ENCODE results near the gene FAM169A. TPM values are rescaled to one million over a fixed set of nuclear protein-coding genes. Genes with fewer than 3 reads are reported as not detected.
"Not testable (repeated sequence)": the region's sequence is repeated elsewhere in the genome, so short reads cannot be mapped to it uniquely, and the experiment has no call there.

Gene FAM169A, protein sequence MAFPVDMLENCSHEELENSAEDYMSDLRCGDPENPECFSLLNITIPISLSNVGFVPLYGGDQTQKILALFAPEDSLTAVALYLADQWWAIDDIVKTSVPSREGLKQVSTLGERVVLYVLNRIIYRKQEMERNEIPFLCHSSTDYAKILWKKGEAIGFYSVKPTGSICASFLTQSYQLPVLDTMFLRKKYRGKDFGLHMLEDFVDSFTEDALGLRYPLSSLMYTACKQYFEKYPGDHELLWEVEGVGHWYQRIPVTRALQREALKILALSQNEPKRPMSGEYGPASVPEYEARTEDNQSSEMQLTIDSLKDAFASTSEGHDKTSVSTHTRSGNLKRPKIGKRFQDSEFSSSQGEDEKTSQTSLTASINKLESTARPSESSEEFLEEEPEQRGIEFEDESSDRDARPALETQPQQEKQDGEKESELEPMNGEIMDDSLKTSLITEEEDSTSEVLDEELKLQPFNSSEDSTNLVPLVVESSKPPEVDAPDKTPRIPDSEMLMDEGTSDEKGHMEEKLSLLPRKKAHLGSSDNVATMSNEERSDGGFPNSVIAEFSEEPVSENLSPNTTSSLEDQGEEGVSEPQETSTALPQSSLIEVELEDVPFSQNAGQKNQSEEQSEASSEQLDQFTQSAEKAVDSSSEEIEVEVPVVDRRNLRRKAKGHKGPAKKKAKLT
- 10 to 100 TPM in 3 of 9 donors, 1 to 10 TPM in 6; 6.0 to 36.4 (median 7.6) TPM for total RNA-seq
- polyA plus RNA-seq, result 1 to 10 TPM; 1.7 to 9.2 (median 3.4) TPM
- long read RNA-seq, donor 1, full-length matches to known transcripts, result 1 of 1 reads
- long read RNA-seq, donor 1, partial matches to known transcripts, result 0 of 1 reads
- long read RNA-seq, donor 1, other reads (novel, unspliced or antisense), result 0 of 1 reads
- long read RNA-seq, donor 2, result 0 reads
- long read RNA-seq, donor 3, result 0 reads
- long read RNA-seq, donor 4, partial matches to known transcripts, result 0 of 1 reads
- long read RNA-seq, donor 4, other reads (novel, unspliced or antisense), result 1 of 1 reads
- long read RNA-seq, donor 5, full-length matches to known transcripts, result 1 of 5 reads
- long read RNA-seq, donor 5, partial matches to known transcripts, result 0 of 5 reads
- long read RNA-seq, donor 5, other reads (novel, unspliced or antisense), result 4 of 5 reads
- long read RNA-seq, donor 6, partial matches to known transcripts, result 0 of 2 reads
- long read RNA-seq, donor 6, other reads (novel, unspliced or antisense), result 2 of 2 reads
- long read RNA-seq, donor 7, result 0 reads
- long read RNA-seq, donor 8, result 0 reads
- long read RNA-seq, donor 9, full-length matches to known transcripts, result 1 of 1 reads
- long read RNA-seq, donor 9, partial matches to known transcripts, result 0 of 1 reads
- long read RNA-seq, donor 9, other reads (novel, unspliced or antisense), result 0 of 1 reads
- long read RNA-seq, donor 10, result 0 reads

GRCh38 chr5:74865804-74866595 lies at the start of gene FAM169A:
TSS of gene FAM169A (minus strand) at chr5:74866387. CDS start at chr5:74841676, 24,711 bp downstream.
- Histone ChIP-seq H3K27ac (peak within 1 kb of the TSS in 3 of 5 donors; percentile 13 to 80 (median 71)), H3K4me1 (replicated peaks in 1 of 2) (peaks cover 0 to 5% of the 10 kb centered on the region in 2 donors), H3K36me3 (replicated peaks in 1 of 2) (no peaks in the 10 kb centered on the region), H3K27me3 (no peaks in the 10 kb centered on the region), H3K4me3 (peak within 1 kb of the TSS in 3 of 4 donors; percentile 1 to 93 (median 33)), H3K9me3 (replicated peaks in 1 of 3) (no peaks in the 10 kb centered on the region)
- intact Hi-C loops (cut with DNase I), result no loop called here
- WGBS, 4 donors, result 0 to 1% (median 1%) methylated on average over 17 to 119 of the region's 119 CpGs; no CpG with 5 or more reads in 1 of the 4 donors
- peak; percentile 10 to 29 for TF ChIP-seq POLR2A (IDR thresholded peaks at IDR 0.05)
- TF ChIP-seq, protein P1, sequence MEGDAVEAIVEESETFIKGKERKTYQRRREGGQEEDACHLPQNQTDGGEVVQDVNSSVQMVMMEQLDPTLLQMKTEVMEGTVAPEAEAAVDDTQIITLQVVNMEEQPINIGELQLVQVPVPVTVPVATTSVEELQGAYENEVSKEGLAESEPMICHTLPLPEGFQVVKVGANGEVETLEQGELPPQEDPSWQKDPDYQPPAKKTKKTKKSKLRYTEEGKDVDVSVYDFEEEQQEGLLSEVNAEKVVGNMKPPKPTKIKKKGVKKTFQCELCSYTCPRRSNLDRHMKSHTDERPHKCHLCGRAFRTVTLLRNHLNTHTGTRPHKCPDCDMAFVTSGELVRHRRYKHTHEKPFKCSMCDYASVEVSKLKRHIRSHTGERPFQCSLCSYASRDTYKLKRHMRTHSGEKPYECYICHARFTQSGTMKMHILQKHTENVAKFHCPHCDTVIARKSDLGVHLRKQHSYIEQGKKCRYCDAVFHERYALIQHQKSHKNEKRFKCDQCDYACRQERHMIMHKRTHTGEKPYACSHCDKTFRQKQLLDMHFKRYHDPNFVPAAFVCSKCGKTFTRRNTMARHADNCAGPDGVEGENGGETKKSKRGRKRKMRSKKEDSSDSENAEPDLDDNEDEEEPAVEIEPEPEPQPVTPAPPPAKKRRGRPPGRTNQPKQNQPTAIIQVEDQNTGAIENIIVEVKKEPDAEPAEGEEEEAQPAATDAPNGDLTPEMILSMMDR (IDR thresholded peaks at IDR 0.05), result no peak
- peak in 5 of 7 donors; percentile 21 to 42 (median 40) for DNase-seq

DNA sequence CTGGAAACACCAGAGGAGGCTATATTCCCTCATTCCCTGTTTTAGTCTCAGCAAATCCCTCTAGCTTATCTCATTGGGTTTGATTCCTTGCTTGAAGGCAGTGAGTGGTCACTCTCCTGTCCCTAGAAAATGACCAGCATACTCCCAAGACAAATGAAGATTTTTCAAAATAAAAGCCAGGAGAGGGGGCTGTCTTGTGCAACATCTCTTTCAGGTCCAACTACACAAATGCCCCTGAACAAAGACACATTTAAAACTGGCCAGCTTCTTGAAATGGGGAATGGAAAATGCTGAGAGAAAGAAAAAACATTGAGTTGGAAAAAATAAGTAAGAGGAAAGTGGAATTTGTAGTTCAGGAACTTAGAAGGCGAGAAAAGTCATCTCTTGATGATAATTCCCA lies 49.3 kb upstream of the FAM169A start:
- no peaks in the 10 kb centered on the region for H3K27me3 ChIP-seq
- H3K27ac ChIP-seq, result no peak overlapping the region
- TF ChIP-seq, protein P1 (IDR thresholded peaks at IDR 0.05), result no peak
- no peak for TF ChIP-seq POLR2A (IDR thresholded peaks at IDR 0.05)
- no peaks in the 10 kb centered on the region for H3K36me3 ChIP-seq (replicated peaks in 1 of 2)
- no peak for DNase-seq
- no peaks in the 10 kb centered on the region for H3K4me1 ChIP-seq (replicated peaks in 1 of 2)
- H3K9me3 ChIP-seq (replicated peaks in 1 of 3), result no peaks in the 10 kb centered on the region
- H3K4me3 ChIP-seq, result no peak overlapping the region
- intact Hi-C loops (cut with DNase I), result loop anchor here (10.0 kb wide), 2 partner anchors 151 to 241 kb away; partner anchors contain the start of genes GFM2 (in 2 of the 2) and NSA2 (in 2 of the 2)
- 90 to 95% (median 93%) methylated on average over 1 of the region's 1 CpG for WGBS, 4 donors

- intact Hi-C loops (cut with DNase I), result loop anchor here (10.0 kb wide), 2 partner anchors 147 to 237 kb away; partner anchors contain the start of genes GFM2 (in 2 of the 2) and NSA2 (in 2 of the 2)
- WGBS, 4 donors, result 46 to 92% (median 84%) methylated on average over 2 of the region's 2 CpGs
Observed at GRCh38 chr5:74911421-74911820, 45.2 kb upstream of the FAM169A start.

GRCh38 chr5:74909888-74910287 lies 43.7 kb upstream of the FAM169A start:
- H3K4me3 ChIP-seq; H3K4me1 ChIP-seq (replicated peaks in 1 of 2); H3K27me3 ChIP-seq; H3K27ac ChIP-seq; DNase-seq; H3K9me3 ChIP-seq (replicated peaks in 1 of 3); H3K36me3 ChIP-seq (replicated peaks in 1 of 2): not testable (repeated sequence)
- intact Hi-C loops (cut with DNase I), result loop anchor here (10.0 kb wide), 2 partner anchors 145 to 235 kb away; partner anchors contain the start of genes GFM2 (in 2 of the 2) and NSA2 (in 2 of the 2)

More at GRCh38 chr5:74911421-74911820, 45.2 kb upstream of the FAM169A start:
- not testable (repeated sequence) for H3K27ac ChIP-seq; H3K9me3 ChIP-seq (replicated peaks in 1 of 3); H3K4me3 ChIP-seq; H3K27me3 ChIP-seq; H3K36me3 ChIP-seq (replicated peaks in 1 of 2); DNase-seq; H3K4me1 ChIP-seq (replicated peaks in 1 of 2)

DNA sequence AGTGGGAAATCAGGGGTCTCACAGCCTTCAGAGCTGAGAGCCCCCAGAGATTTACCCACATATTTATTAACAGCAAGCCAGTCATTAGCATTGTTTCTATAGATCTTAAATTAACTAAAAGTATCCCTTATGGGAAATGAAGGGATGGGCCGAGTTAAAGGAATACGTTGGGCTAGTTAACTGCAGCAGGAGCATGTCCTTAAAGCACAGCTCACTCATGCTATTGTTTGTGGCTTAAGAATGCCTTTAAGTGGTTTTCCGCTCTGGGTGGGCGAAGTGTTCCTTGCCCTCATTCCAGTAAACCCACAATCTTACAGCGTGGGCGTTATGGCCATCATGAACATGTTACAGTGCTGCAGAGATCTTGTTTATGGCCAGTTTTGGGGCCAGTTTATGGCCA lies 42.0 kb upstream of the FAM169A start:
- DNase-seq; intact Hi-C loops (cut with DNase I); H3K4me1 ChIP-seq (replicated peaks in 1 of 2); H3K36me3 ChIP-seq (replicated peaks in 1 of 2); H3K27me3 ChIP-seq; H3K4me3 ChIP-seq; H3K9me3 ChIP-seq (replicated peaks in 1 of 3); H3K27ac ChIP-seq: not testable (repeated sequence)
- 87 to 95% (median 92%) methylated on average over 6 of the region's 6 CpGs for WGBS, 4 donors

- 81 to 95% (median 92%) methylated on average over 4 of the region's 4 CpGs for WGBS, 4 donors
- H3K9me3 ChIP-seq (replicated peaks in 1 of 3); intact Hi-C loops (cut with DNase I); H3K4me3 ChIP-seq; H3K27me3 ChIP-seq; H3K4me1 ChIP-seq (replicated peaks in 1 of 2); H3K36me3 ChIP-seq (replicated peaks in 1 of 2); H3K27ac ChIP-seq; DNase-seq: not testable (repeated sequence)
Observed at GRCh38 chr5:74904713-74905112, 38.5 kb upstream of the FAM169A start.

Measured in adrenal gland (tissue), 19 donors.